HL-60 (cell line): Measurements from ENCODE around the gene COL28A1.

Experiments used
- DNase-seq, 2 experiments: peaks; one replicate each; pipeline ENCODE4 v3.0.0-alpha.2; 2010 to 2020; ENCODE audit warnings: low read depth in 1 of 2, low spot score in 1 of 2
- H3K27ac ChIP-seq: fragments of 250-450 bp; sonication (Bioruptor Pico); replicated peaks from 2 replicates; pipeline ENCODE4 v1.5.1; 2020; ENCODE audit warnings: mild to moderate bottlenecking, moderate library complexity
- H3K27me3 ChIP-seq: fragments of 250-450 bp; sonication (Bioruptor Pico); 2 replicates; pipeline ENCODE4 v1.5.1; 2021; ENCODE audit warnings: mild to moderate bottlenecking, moderate library complexity; ENCODE audit not compliant: insufficient read depth, poor library complexity, severe bottlenecking
- H3K4me3 ChIP-seq: replicated peaks from 2 replicates; pipeline ENCODE4 v1.5.1; 2011; ENCODE audit warnings: mild to moderate bottlenecking, control low read depth, low read length; ENCODE audit not compliant: insufficient read depth
- GABPA ChIP-seq: IDR thresholded peaks from 2 replicates; pipeline ENCODE4 v1.6.1; 2012; ENCODE audit warnings: low read depth
- POLR2AphosphoS5 ChIP-seq: IDR thresholded peaks from 2 replicates; pipeline ENCODE4 v1.6.1; 2012; ENCODE audit warnings: low read depth
- REST ChIP-seq: IDR thresholded peaks from 2 replicates; pipeline ENCODE4 v1.6.1; 2012; ENCODE audit warnings: low read depth; ENCODE audit not compliant: insufficient replicate concordance
- SPI1 ChIP-seq: IDR thresholded peaks from 2 replicates; pipeline ENCODE4 v1.6.1; 2012; ENCODE audit warnings: low read depth, mild to moderate bottlenecking, borderline replicate concordance
- TF ChIP-seq, protein P1 (sequence below): IDR thresholded peaks from one replicate; pipeline ENCODE4 v1.5.1; 2011; ENCODE audit warnings: low read length, control low read depth, inconsistent platforms; ENCODE audit not compliant: insufficient read depth

Gene COL28A1

GRCh38 chr7:7529328-7529727, 6.3 kb downstream of the COL28A1 start:
- TF ChIP-seq REST (no peak), SPI1 (no peak), GABPA (no peak), POLR2AphosphoS5 (no peak)
- TF ChIP-seq, protein P1, sequence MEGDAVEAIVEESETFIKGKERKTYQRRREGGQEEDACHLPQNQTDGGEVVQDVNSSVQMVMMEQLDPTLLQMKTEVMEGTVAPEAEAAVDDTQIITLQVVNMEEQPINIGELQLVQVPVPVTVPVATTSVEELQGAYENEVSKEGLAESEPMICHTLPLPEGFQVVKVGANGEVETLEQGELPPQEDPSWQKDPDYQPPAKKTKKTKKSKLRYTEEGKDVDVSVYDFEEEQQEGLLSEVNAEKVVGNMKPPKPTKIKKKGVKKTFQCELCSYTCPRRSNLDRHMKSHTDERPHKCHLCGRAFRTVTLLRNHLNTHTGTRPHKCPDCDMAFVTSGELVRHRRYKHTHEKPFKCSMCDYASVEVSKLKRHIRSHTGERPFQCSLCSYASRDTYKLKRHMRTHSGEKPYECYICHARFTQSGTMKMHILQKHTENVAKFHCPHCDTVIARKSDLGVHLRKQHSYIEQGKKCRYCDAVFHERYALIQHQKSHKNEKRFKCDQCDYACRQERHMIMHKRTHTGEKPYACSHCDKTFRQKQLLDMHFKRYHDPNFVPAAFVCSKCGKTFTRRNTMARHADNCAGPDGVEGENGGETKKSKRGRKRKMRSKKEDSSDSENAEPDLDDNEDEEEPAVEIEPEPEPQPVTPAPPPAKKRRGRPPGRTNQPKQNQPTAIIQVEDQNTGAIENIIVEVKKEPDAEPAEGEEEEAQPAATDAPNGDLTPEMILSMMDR = no peak
- H3K4me3 ChIP-seq = no peak overlapping the region
- no peak overlapping the region for H3K27ac ChIP-seq
- no peak for DNase-seq
- no peaks in the 10 kb centered on the region for H3K27me3 ChIP-seq

DNA sequence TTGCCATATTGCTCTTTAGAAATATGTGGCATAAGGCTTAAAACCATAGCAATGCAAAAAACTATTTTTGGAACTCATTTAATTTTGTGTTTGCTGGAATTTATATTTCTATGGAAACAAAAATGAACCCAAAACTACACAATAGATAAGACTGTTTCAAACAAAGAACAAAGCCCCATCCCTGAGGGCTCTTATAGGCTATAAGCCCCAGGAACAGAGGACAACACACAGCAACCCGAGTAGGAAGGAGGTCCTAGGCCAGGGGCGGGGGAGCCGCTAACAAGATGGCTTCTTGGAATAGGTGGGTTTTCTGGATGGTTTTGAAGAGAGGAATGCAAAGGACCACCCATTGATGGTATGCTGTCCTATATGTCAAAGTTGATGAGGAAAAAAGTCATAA, 8.6 kb downstream of the COL28A1 start:
- no peak for DNase-seq
- no peak for TF ChIP-seq SPI1
- TF ChIP-seq, protein P1 = no peak
- no peak for TF ChIP-seq GABPA
- TF ChIP-seq POLR2AphosphoS5 = no peak
- no peak for TF ChIP-seq REST
- Histone ChIP-seq H3K27ac (no peak overlapping the region), H3K27me3 (no peaks in the 10 kb centered on the region), H3K4me3 (no peak overlapping the region)

- no peaks in the 10 kb centered on the region for H3K27me3 ChIP-seq
- no peak overlapping the region for H3K4me3 ChIP-seq
- TF ChIP-seq POLR2AphosphoS5 = no peak
- TF ChIP-seq, protein P1 = no peak
- no peak for TF ChIP-seq GABPA
- no peak for TF ChIP-seq SPI1
- no peak for TF ChIP-seq REST
- no peak overlapping the region for H3K27ac ChIP-seq
- no peak for DNase-seq
Observed at GRCh38 chr7:7526006-7526405, 9.7 kb downstream of the COL28A1 start.
